GM23338 (cell line): ENCODE measurements around the gene PRKCH. TPM values are rescaled to one million over a fixed set of nuclear protein-coding genes. Genes with fewer than 3 reads are reported as not detected.

Experiments
- ATAC-seq: fragments of 200-7000 bp; cut with Tn5 transposase; 3 replicates; pipeline ENCODE4 v1.9.1; 2020
- DNase-seq: peaks from one replicate; pipeline ENCODE4 v3.0.0-alpha.2; 2015; ENCODE audit warnings: low spot score
- H2AFZ ChIP-seq: fragments of 200-600 bp; sonication (generic); 2 replicates; pipeline ENCODE4 v1.8.0; 2016; ENCODE audit warnings: antibody characterized with exemption, mild to moderate bottlenecking, moderate library complexity
- H3F3A ChIP-seq: fragments of 200-600 bp; sonication (generic); replicated peaks from 2 replicates; pipeline ENCODE4 v1.8.0; 2017; ENCODE audit warnings: antibody characterized with exemption, mixed run types, low read depth
- H3K27ac ChIP-seq: fragments of 200-600 bp; sonication (generic); 2 replicates; pipeline ENCODE4 v1.6.1; 2016; ENCODE audit warnings: low read depth
- H3K27me3 ChIP-seq: fragments of 200-600 bp; sonication (generic); 2 replicates; pipeline ENCODE4 v1.8.0; 2016; ENCODE audit warnings: mild to moderate bottlenecking, mixed run types, moderate library complexity; ENCODE audit not compliant: insufficient read depth
- H3K36me3 ChIP-seq: fragments of 200-600 bp; sonication (generic); 2 replicates; pipeline ENCODE4 v1.8.0; 2016; ENCODE audit warnings: mild to moderate bottlenecking; ENCODE audit not compliant: insufficient read depth
- H3K4me1 ChIP-seq: fragments of 200-600 bp; sonication (generic); 2 replicates; pipeline ENCODE4 v1.8.0; 2016; ENCODE audit warnings: mild to moderate bottlenecking, moderate library complexity; ENCODE audit not compliant: insufficient read depth
- H3K4me2 ChIP-seq: fragments of 200-600 bp; sonication (generic); 2 replicates; pipeline ENCODE4 v1.7.1; 2017; ENCODE audit warnings: mixed run types
- H3K4me3 ChIP-seq: fragments of 200-600 bp; sonication (generic); 2 replicates; pipeline ENCODE4 v1.6.1; 2016; ENCODE audit warnings: mixed run types
- H3K79me2 ChIP-seq: fragments of 200-600 bp; sonication (generic); replicated peaks from 2 replicates; pipeline ENCODE4 v1.8.0; 2017; ENCODE audit warnings: mild to moderate bottlenecking; ENCODE audit not compliant: insufficient read depth
- H3K9me2 ChIP-seq: fragments of 200-600 bp; sonication (generic); 2 replicates; pipeline ENCODE4 v1.8.0; 2017; ENCODE audit not compliant: insufficient read depth
- H4K20me1 ChIP-seq: fragments of 200-600 bp; sonication (generic); replicated peaks from 2 replicates; pipeline ENCODE4 v1.8.0; 2017; ENCODE audit warnings: mild to moderate bottlenecking; ENCODE audit not compliant: insufficient read depth
- H3K27ac Mint-ChIP-seq: 2 replicates; pipeline ENCODE4 v1.8.0; 2020; ENCODE audit warnings: inconsistent platforms, mild to moderate bottlenecking, moderate library complexity, mixed read lengths
- H3K27me3 Mint-ChIP-seq: 3 replicates; pipeline ENCODE4 v1.8.0; 2022; ENCODE audit warnings: low read depth, mild to moderate bottlenecking, moderate library complexity, mixed read lengths, inconsistent platforms; ENCODE audit not compliant: insufficient read depth, poor library complexity
- H3K36me3 Mint-ChIP-seq: 3 replicates; pipeline ENCODE4 v1.8.0; 2021; ENCODE audit warnings: low read depth, mild to moderate bottlenecking, inconsistent platforms, moderate library complexity, mixed read lengths
- H3K4me1 Mint-ChIP-seq: 3 replicates; pipeline ENCODE4 v1.8.0; 2020; ENCODE audit warnings: mild to moderate bottlenecking, inconsistent platforms, mixed read lengths
- H3K4me3 Mint-ChIP-seq: 3 replicates; pipeline ENCODE4 v1.8.0; 2021; ENCODE audit warnings: moderate library complexity, mild to moderate bottlenecking, inconsistent platforms, mixed read lengths
- H3K9me3 Mint-ChIP-seq: 3 replicates; pipeline ENCODE4 v1.8.0; 2020; ENCODE audit warnings: moderate library complexity, mild to moderate bottlenecking, inconsistent platforms, mixed read lengths
- CREB1 ChIP-seq: fragments of 250-450 bp; sonication (Bioruptor Pico); IDR thresholded peaks from 2 replicates; pipeline ENCODE4 v1.5.0; 2020; ENCODE audit warnings: low read depth, mild to moderate bottlenecking, moderate library complexity
- CTCF ChIP-seq, 2 experiments: fragments of 200-600 bp in 1 of 2; sonication (generic) in 1 of 2; conservative IDR thresholded peaks; 2 replicates each; pipeline versions ENCODE4 v1.5.1 to v1.6.1; 2016 to 2017; ENCODE audit warnings: antibody characterized with exemption in 2 of 2, low read depth in 2 of 2, mild to moderate bottlenecking in 2 of 2, moderate library complexity in 1 of 2
- ETS1 ChIP-seq: IDR thresholded peaks from 2 replicates; pipeline ENCODE4 v1.6.1; 2016; ENCODE audit warnings: antibody characterized with exemption
- EZH2 ChIP-seq: fragments of 200-600 bp; sonication (generic); IDR thresholded peaks from one replicate; pipeline ENCODE4 v1.8.0; 2017; ENCODE audit warnings: antibody characterized with exemption, mild to moderate bottlenecking, low read depth; ENCODE audit not compliant: unreplicated experiment
- NANOG ChIP-seq: IDR thresholded peaks from 2 replicates; pipeline ENCODE4 v1.6.1; 2016; ENCODE audit warnings: antibody characterized with exemption, borderline replicate concordance
- POLR2AphosphoS5 ChIP-seq: IDR thresholded peaks from 2 replicates; pipeline ENCODE4 v1.6.1; 2016; ENCODE audit warnings: antibody characterized with exemption, low read depth
- STAT1 ChIP-seq: IDR thresholded peaks from one replicate; pipeline ENCODE4 v1.6.1; 2016; ENCODE audit warnings: antibody characterized with exemption; ENCODE audit not compliant: unreplicated experiment
- ZNF331 ChIP-seq: fragments of 250-450 bp; sonication (Bioruptor Pico); IDR thresholded peaks from 2 replicates; pipeline ENCODE4 v1.5.0; 2020; ENCODE audit warnings: low read depth, mild to moderate bottlenecking, moderate library complexity
- ZNF462 ChIP-seq: fragments of 250-450 bp; sonication (Bioruptor Pico); IDR thresholded peaks from 2 replicates; pipeline ENCODE4 v1.5.0; 2020; ENCODE audit warnings: mild to moderate bottlenecking, moderate library complexity
- polyA plus RNA-seq: library from polyadenylated mRNA; unstranded; fragments of >200 nt; fragmentation: Nextera tagmentation; extraction: Ambion mirVana; gene quantifications from 2 replicates; pipeline ENCODE4 v1.2.1, GENCODE V29; 2016
- total RNA-seq: library from RNA; depleted of rRNA; stranded (reverse); fragments of >200 nt; shearing (Covaris generic); gene quantifications from 2 replicates; pipeline ENCODE4 v1.2.3, GENCODE V29; 2014

Gene PRKCH
- total and polyA plus RNA-seq, 2 experiments from 2014 or later, result 5.4 to 10.1 TPM

- H3K4me1 ChIP-seq, result peaks cover 18% of the 10 kb centered on the region
- ATAC-seq, result no peak
- H3K4me3 ChIP-seq, result no peak overlapping the region
- Mint-ChIP-seq H3K9me3 (no peaks in the 10 kb centered on the region; the same call in 2 of the 3 replicates), H3K4me3 (no peak overlapping the region), H3K27me3 (peaks cover 2% of the 10 kb centered on the region), H3K36me3 (no peaks in the 10 kb centered on the region), H3K4me1 (peaks cover 25% of the 10 kb centered on the region), H3K27ac (no peak overlapping the region)
- H3K27me3 ChIP-seq, result no peaks in the 10 kb centered on the region
- no peaks in the 10 kb centered on the region for H3K36me3 ChIP-seq
- no peak for DNase-seq
- no peak overlapping the region for H3K4me2 ChIP-seq
- H4K20me1 ChIP-seq, result no peaks in the 10 kb centered on the region
- no peaks in the 10 kb centered on the region for H3F3A ChIP-seq
- no peak overlapping the region for H2AFZ ChIP-seq
- TF ChIP-seq CTCF (conservative IDR thresholded peaks at IDR 0.05; ENCODE audit: low read depth in 2 of 2) (no peak), ZNF331 (no peak), NANOG (no peak), EZH2 (no peak), ETS1 (no peak), POLR2AphosphoS5 (no peak), ZNF462 (CRISPR knock-in tag) (no peak), STAT1 (no peak), CREB1 (CRISPR knock-in tag) (no peak)
- H3K27ac ChIP-seq, result no peak overlapping the region
- no peaks in the 10 kb centered on the region for H3K79me2 ChIP-seq
- H3K9me2 ChIP-seq, result no peaks in the 10 kb centered on the region
Observed at GRCh38 chr14:61593330-61593729, 272.0 kb downstream of the PRKCH start.
